BLaER1 treated with 17β-estradiol and CSF1 and Interleukin-3, amounts not matched to agents 10 nM and 100 nM (cell line): ENCODE measurements around the gene GRID2IP.
"Not testable (repeated sequence)": the region's sequence is repeated elsewhere in the genome, so short reads cannot be mapped to it uniquely, and the experiment has no call there.

Experiments
- H3K27ac ChIP-seq, 11 experiments: shearing (Covaris generic); formaldehyde crosslinking; 2 replicates each; pipeline ENCODE4 v1.8.1; 2022
- H3K27me3 ChIP-seq, 11 experiments: shearing (Covaris generic); formaldehyde crosslinking; 2 replicates each; pipeline ENCODE4 v1.8.1; 2022
- H3K36me3 ChIP-seq, 11 experiments: shearing (Covaris generic); formaldehyde crosslinking; 2 replicates each; pipeline ENCODE4 v1.8.1; 2022
- H3K4me1 ChIP-seq, 10 experiments: shearing (Covaris generic); formaldehyde crosslinking; 2 replicates each; pipeline ENCODE4 v1.8.1; 2022
- H3K4me2 ChIP-seq, 11 experiments: shearing (Covaris generic); formaldehyde crosslinking; 2 replicates each; pipeline ENCODE4 v1.8.1; 2022
- H3K4me3 ChIP-seq, 10 experiments: shearing (Covaris generic); formaldehyde crosslinking; 2 replicates each; pipeline ENCODE4 v1.8.1; 2022
- H3K9ac ChIP-seq, 11 experiments: shearing (Covaris generic); formaldehyde crosslinking; 2 replicates each; pipeline ENCODE4 v1.8.1; 2022
- H3K9me3 ChIP-seq, 11 experiments: shearing (Covaris generic); formaldehyde crosslinking; replicated peaks in 1 of 11; 2 replicates each; pipeline ENCODE4 v1.8.1; 2022
- H4K20me1 ChIP-seq, 11 experiments: shearing (Covaris generic); formaldehyde crosslinking; 2 replicates each; pipeline ENCODE4 v1.8.1; 2022
- Cebpa-rat ChIP-seq, 11 experiments: shearing (Covaris generic); IDR thresholded peaks; 2 replicates each; pipeline ENCODE4 v1.8.1; 2022

GRID2IP gene

DNA sequence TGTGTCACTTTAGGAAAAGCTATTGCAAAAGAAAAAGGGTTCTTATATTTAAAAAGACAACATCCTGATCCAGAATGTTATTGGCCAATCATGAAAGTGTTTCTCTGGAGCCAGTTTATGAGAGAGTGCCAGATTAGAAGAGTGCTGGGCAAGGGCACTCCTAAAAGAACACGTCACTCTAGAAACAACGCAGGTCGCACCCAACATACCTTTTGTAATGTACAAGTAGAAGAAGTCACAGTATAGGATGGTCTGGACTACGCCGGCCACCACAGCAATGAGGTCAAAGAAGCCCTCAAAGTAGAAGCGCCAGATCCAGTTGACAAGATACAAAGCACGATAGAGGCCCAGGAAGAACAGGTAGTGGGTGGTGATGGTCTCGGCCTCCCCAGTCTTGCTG lies 85.4 kb downstream of the GRID2IP start:
- Histone ChIP-seq H4K20me1 (peaks cover 0 to 42% (median 18%) of the 10 kb centered on the region in 11 experiments; a peak in 12 of 22 replicates), H3K27me3 (no peaks in the 10 kb centered on the region), H3K4me1 (peaks cover 0 to 25% (median 15%) of the 10 kb centered on the region in 10 experiments; a peak in 12 of 20 replicates), H3K9ac (no peak overlapping the region), H3K36me3 (peaks cover 92 to 100% (median 98%) of the 10 kb centered on the region in 11 experiments), H3K27ac (no peak overlapping the region), H3K4me2 (peak overlapping the region in 3 of 11 experiments; percentile 8 to 50 (median 39); a peak in 4 of 22 replicates), H3K4me3 (no peak overlapping the region), H3K9me3 (peaks cover 0 to 34% (median 28%) of the 10 kb centered on the region in 11 experiments; a peak in 16 of 22 replicates)
- no peak for TF ChIP-seq Cebpa-rat (IDR thresholded peaks at IDR 0.05)

- H4K20me1 ChIP-seq = peaks cover 0 to 37% (median 9%) of the 10 kb centered on the region in 11 experiments; a peak in 9 of 22 replicates
- not testable (repeated sequence) for H3K4me3 ChIP-seq, H3K9ac ChIP-seq, H3K27ac ChIP-seq, H3K4me2 ChIP-seq, H3K27me3 ChIP-seq
- peaks cover 77 to 88% (median 84%) of the 10 kb centered on the region in 11 experiments for H3K36me3 ChIP-seq
- peaks cover 0 to 26% (median 20%) of the 10 kb centered on the region in 11 experiments; a peak in 15 of 22 replicates for H3K9me3 ChIP-seq
- H3K4me1 ChIP-seq = peaks cover 0 to 25% (median 15%) of the 10 kb centered on the region in 10 experiments; a peak in 12 of 20 replicates
These were observed 87.7 kb downstream of the GRID2IP start for GRCh38 chr7:6463609-6464008.

DNA sequence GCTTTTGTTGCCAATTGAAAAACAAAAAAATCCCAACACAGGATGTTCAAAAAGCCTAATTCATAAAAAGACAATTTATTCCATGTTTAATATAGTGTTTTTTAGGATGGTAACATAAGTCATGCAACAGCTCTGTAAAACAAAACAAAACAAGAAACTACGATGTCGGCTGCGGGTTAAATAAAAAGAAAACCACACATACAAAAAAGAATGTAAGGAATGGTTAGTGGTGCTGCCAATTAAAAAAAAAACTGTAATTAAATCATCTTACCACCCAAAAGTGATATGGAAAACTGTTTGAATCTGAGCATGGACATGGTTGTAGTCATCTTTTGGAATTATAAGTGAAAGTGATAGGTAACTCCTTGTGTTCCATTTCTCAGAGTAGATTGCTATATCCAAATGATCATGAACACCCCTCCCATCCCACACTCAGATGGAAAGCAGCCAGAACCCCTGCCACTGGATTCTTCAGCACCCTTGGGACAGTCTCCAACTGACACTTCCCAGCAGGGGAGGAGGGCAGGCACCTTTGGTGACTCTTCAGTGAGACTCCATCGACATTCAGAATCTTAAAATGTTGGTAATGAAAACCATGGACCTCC lies 89.2 kb downstream of the GRID2IP start:
- no peak for TF ChIP-seq Cebpa-rat (IDR thresholded peaks at IDR 0.05)
- no peak overlapping the region for H3K4me3 ChIP-seq
- H3K27me3 ChIP-seq = no peaks in the 10 kb centered on the region
- peaks cover 0 to 14% (median 7%) of the 10 kb centered on the region in 10 experiments; a peak in 10 of 20 replicates for H3K4me1 ChIP-seq
- peaks cover 0 to 26% (median 9%) of the 10 kb centered on the region in 11 experiments; a peak in 9 of 22 replicates for H4K20me1 ChIP-seq
- peaks cover 61 to 72% (median 68%) of the 10 kb centered on the region in 11 experiments for H3K36me3 ChIP-seq
- no peak overlapping the region for H3K4me2 ChIP-seq
- H3K9ac ChIP-seq = no peak overlapping the region
- H3K27ac ChIP-seq = no peak overlapping the region; a peak in 1 of 22 replicates
- peaks cover 0 to 10% (median 5%) of the 10 kb centered on the region in 11 experiments; a peak in 13 of 22 replicates for H3K9me3 ChIP-seq

GRCh38 chr7:6460990-6461584 lies 90.2 kb downstream of the GRID2IP start:
- H3K4me3 ChIP-seq = no peak overlapping the region
- H3K4me1 ChIP-seq = peaks cover 0 to 4% (median 0%) of the 10 kb centered on the region in 10 experiments; a peak in 5 of 20 replicates
- peaks cover 52 to 63% (median 58%) of the 10 kb centered on the region in 11 experiments for H3K36me3 ChIP-seq
- TF ChIP-seq Cebpa-rat (IDR thresholded peaks at IDR 0.05) = no peak
- H3K9me3 ChIP-seq = peaks cover 0 to under 1% (median 0%) of the 10 kb centered on the region in 11 experiments; a peak in 1 of 22 replicates
- no peak overlapping the region for H3K27ac ChIP-seq
- no peaks in the 10 kb centered on the region for H3K27me3 ChIP-seq
- no peak overlapping the region for H3K4me2 ChIP-seq
- no peak overlapping the region for H3K9ac ChIP-seq
- H4K20me1 ChIP-seq = peaks cover 0 to 17% (median 3%) of the 10 kb centered on the region in 11 experiments; a peak in 9 of 22 replicates

- no peak overlapping the region for H3K9ac ChIP-seq
- no peak overlapping the region for H3K4me3 ChIP-seq
- H3K27ac ChIP-seq = no peak overlapping the region
- no peaks in the 10 kb centered on the region for H3K9me3 ChIP-seq
- TF ChIP-seq Cebpa-rat (IDR thresholded peaks at IDR 0.05) = no peak
- no peaks in the 10 kb centered on the region for H3K27me3 ChIP-seq
- H3K4me1 ChIP-seq = peaks cover 0 to 7% (median 2%) of the 10 kb centered on the region in 10 experiments; a peak in 6 of 20 replicates
- peaks cover 0 to 16% (median 0%) of the 10 kb centered on the region in 11 experiments; a peak in 6 of 22 replicates for H4K20me1 ChIP-seq
- no peak overlapping the region for H3K4me2 ChIP-seq
- H3K36me3 ChIP-seq = peaks cover 44 to 55% (median 50%) of the 10 kb centered on the region in 11 experiments
These were observed 91.0 kb downstream of the GRID2IP start for GRCh38 chr7:6460303-6460702.

GRCh38 chr7:6458676-6459075 lies 92.6 kb downstream of the GRID2IP start:
- not testable (repeated sequence) for H3K4me3 ChIP-seq, H3K9me3 ChIP-seq, H3K27me3 ChIP-seq, H3K9ac ChIP-seq, H3K4me2 ChIP-seq, H3K4me1 ChIP-seq, H3K27ac ChIP-seq
- Histone ChIP-seq H3K36me3 (peaks cover 33 to 39% (median 37%) of the 10 kb centered on the region in 11 experiments), H4K20me1 (peaks cover 0 to 16% (median 0%) of the 10 kb centered on the region in 11 experiments; a peak in 6 of 22 replicates)

GRCh38 chr7:6453734-6454133 lies 97.5 kb downstream of the GRID2IP start:
- no peak overlapping the region for H3K27ac ChIP-seq
- H3K9me3 ChIP-seq = no peaks in the 10 kb centered on the region
- no peaks in the 10 kb centered on the region for H3K27me3 ChIP-seq
- peaks cover 6 to 16% (median 9%) of the 10 kb centered on the region in 10 experiments; a peak in 19 of 20 replicates for H3K4me1 ChIP-seq
- H4K20me1 ChIP-seq = no peaks in the 10 kb centered on the region
- H3K36me3 ChIP-seq = no peaks in the 10 kb centered on the region
- H3K9ac ChIP-seq = no peak overlapping the region
- no peak overlapping the region for H3K4me3 ChIP-seq
- no peak overlapping the region for H3K4me2 ChIP-seq
- TF ChIP-seq Cebpa-rat (IDR thresholded peaks at IDR 0.05) = no peak

DNA sequence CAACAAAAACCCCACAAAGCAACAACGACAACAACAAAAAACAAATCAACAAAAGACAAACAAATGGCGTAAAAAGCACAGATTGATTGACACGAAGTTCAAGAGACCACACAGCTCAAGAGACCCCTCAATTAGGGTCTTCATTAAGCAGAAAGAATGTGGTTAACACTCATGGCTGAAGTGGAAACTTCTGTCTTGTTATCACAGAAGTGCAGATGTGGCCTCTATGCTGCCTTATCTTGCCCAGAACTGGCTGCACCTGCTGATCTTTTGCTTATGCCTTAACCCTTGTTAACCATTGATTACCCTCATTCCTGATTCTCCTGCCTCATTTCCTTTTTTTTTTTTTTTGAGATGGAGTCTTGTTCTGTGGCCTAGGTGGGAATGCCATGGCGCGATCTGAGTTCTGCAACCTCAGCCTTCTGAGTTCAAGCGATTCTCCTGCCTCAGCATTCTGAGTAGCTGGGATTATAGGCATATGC lies 100.0 kb downstream of the GRID2IP start:
- no peak overlapping the region for H3K4me3 ChIP-seq

DNA sequence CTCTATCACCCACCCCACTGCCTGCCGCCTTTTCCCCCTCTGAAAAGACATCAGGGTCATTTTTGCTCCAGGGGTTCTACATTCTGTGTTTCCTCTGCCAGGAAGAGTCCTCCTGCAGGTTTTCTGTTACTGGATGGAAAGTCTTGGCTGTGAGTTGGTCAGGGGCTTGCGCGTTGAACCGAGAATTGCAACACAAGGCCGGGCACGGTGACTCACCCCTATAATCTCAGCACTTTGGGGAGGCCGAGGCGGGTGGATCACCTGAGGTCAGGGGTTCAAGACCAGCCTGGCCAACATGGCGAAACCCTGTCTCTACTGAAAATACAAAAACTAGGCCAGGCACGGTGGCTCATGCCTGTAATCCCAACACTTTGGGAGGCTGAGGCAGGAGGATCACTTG lies 100.7 kb downstream of the GRID2IP start:
- not testable (repeated sequence) for H3K9ac ChIP-seq, H3K27ac ChIP-seq

More for the DNA sequence above, 100.0 kb downstream of the GRID2IP start:
- Histone ChIP-seq H4K20me1 (peaks cover 7 to 14% (median 8%) of the 10 kb centered on the region in 11 experiments; a peak in 18 of 22 replicates), H3K4me1 (peaks cover 12 to 28% (median 20%) of the 10 kb centered on the region in 10 experiments), H3K9ac (no peak overlapping the region), H3K27ac (no peak overlapping the region), H3K36me3 (peaks cover 0 to 6% (median under 1%) of the 10 kb centered on the region in 11 experiments; a peak in 10 of 22 replicates), H3K27me3 (no peaks in the 10 kb centered on the region), H3K9me3 (no peaks in the 10 kb centered on the region), H3K4me2 (no peak overlapping the region)
- TF ChIP-seq Cebpa-rat (IDR thresholded peaks at IDR 0.05) = no peak

DNA sequence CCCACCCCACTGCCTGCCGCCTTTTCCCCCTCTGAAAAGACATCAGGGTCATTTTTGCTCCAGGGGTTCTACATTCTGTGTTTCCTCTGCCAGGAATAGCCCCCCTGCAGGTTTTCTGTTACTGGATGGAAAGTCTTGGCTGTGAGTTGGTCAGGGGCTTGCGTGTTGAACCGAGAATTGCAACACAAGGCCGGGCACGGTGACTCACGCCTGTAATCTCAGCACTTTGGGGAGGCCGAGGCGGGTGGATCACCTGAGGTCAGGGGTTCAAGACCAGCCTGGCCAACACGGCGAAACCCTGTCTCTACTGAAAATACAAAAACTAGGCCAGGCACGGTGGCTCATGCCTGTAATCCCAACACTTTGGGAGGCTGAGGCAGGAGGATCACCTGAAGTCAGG lies 101.4 kb downstream of the GRID2IP start:
- H3K9ac ChIP-seq, H3K27ac ChIP-seq, H3K4me3 ChIP-seq, H3K4me2 ChIP-seq, H3K9me3 ChIP-seq, H3K27me3 ChIP-seq: not testable (repeated sequence)
- Histone ChIP-seq H3K4me1 (peaks cover 26 to 35% (median 30%) of the 10 kb centered on the region in 10 experiments), H3K36me3 (peaks cover 12 to 19% (median 14%) of the 10 kb centered on the region in 11 experiments), H4K20me1 (peaks cover 18 to 28% (median 22%) of the 10 kb centered on the region in 11 experiments; a peak in 19 of 22 replicates)

More for the DNA sequence above, 100.7 kb downstream of the GRID2IP start:
- not testable (repeated sequence) for H3K9me3 ChIP-seq, H3K4me2 ChIP-seq, H3K4me3 ChIP-seq, H3K27me3 ChIP-seq
- Histone ChIP-seq H3K36me3 (peaks cover 5 to 12% (median 7%) of the 10 kb centered on the region in 11 experiments), H3K4me1 (peaks cover 19 to 29% (median 24%) of the 10 kb centered on the region in 10 experiments), H4K20me1 (peaks cover 12 to 21% (median 15%) of the 10 kb centered on the region in 11 experiments; a peak in 19 of 22 replicates)
